D341Med (cell line): Measurements from ENCODE around the gene PTPRR.
"Not testable (repeated sequence)": the region's sequence is repeated elsewhere in the genome, so short reads cannot be mapped to it uniquely, and the experiment has no call there.

Source experiments
- DNase-seq: peaks from one replicate; pipeline ENCODE4 v3.0.0; 2012; ENCODE audit warnings: low spot score

Gene PTPRR

DNA sequence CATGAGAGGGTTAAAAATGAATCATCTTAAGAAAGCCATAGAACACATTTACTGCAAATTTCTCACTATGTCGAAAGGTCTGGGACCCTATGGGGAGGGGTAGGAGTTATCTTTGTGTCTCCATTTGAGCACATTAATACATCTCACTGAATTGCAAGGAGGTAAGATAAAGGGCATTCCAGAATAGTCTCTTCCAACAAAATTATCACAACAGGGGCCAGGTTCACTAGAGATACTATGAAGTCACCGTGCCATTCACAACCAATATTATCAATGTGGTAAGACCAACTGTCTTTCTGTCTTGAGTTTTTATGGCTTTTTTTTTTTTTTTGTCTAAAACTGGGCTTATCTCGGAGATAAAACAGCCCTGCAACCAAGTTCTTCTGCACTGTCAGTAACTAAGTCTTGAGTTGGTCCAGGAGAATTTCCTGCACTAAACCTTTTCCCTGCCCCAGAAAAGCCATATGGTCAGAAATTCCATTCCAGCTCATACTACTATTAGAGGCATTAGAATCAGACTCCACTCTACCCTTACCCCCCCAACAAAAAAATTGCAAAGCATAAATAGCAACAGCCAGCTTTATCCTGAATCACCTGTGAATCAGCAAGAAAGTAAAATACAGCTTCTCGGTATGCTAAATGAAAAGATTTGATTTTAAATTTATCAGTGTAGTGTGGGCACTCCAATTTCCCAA, 79.7 kb downstream of the PTPRR start:
- DNase-seq = no peak

GRCh38 chr12:70839544-70839943, 81.0 kb downstream of the PTPRR start:
- no peak for DNase-seq

DNA sequence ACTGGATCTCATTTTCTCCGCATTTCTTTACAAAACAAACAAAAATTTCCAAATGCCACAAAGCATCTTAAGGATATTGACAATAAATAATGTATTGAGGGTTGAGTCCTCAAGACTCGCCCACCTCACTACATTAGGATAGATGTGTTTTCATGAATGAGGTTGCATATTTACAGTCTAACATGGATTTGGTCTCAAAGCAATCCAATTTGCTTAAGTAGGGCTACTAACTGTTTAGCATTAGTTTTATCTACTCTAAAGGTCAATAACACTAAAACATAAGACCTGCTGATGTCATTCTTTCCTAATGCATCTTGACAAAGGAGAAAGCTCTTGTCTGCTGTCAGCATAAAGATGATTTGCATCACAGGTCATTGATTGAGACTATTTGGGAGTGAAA, 82.4 kb downstream of the PTPRR start:
- DNase-seq = no peak

- DNase-seq = no peak
Observed at GRCh38 chr12:70837026-70837425, 83.5 kb downstream of the PTPRR start.

- DNase-seq = no peak
Observed at GRCh38 chr12:70835948-70836347, 84.6 kb downstream of the PTPRR start.

DNA sequence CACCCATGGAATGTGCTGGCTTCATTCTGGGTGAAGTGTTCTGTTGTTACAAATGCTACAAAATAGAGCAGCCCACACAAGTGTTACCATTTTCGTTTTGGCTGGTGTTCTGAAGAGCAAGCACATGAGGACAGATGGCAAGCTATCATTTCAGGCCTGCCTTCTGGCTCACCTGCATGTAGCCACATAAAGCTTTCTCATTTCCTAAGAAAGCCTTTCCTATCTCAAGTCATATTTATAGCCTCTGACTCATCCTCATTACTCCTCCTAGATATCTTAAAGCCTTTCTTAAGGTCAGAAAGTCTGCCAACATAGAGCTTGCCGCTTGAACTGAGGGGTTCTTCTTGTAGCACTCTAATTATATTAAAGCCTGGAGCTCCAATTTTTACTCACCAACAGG, 89.0 kb downstream of the PTPRR start:
- DNase-seq = no peak

GRCh38 chr12:70830221-70831061, 90.1 kb downstream of the PTPRR start:
- DNase-seq = no peak

GRCh38 chr12:70829070-70829469, 91.5 kb downstream of the PTPRR start:
- DNase-seq = no peak

DNA sequence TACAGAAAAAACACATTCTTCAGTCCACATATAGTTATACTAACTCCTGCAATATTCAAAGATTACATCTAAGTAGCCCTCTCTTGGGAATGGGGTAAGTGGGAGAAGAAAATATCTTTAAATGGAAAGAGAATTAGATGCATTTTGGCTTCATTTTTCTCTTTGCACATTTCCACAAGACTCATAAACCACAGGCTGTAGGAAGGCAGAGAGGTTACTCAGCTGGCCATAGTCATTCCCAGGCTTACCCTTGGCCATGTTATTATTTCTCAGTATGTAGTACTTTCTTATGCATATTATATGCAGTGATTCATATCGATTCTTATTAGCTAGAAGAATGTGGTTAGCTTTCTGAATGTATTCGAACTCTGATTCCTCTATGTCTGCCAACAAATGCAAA, 92.2 kb downstream of the PTPRR start:
- no peak for DNase-seq

GRCh38 chr12:70826156-70826555, 94.4 kb downstream of the PTPRR start:
- no peak for DNase-seq

- no peak for DNase-seq
Observed at GRCh38 chr12:70824511-70824910, 96.0 kb downstream of the PTPRR start.

DNA sequence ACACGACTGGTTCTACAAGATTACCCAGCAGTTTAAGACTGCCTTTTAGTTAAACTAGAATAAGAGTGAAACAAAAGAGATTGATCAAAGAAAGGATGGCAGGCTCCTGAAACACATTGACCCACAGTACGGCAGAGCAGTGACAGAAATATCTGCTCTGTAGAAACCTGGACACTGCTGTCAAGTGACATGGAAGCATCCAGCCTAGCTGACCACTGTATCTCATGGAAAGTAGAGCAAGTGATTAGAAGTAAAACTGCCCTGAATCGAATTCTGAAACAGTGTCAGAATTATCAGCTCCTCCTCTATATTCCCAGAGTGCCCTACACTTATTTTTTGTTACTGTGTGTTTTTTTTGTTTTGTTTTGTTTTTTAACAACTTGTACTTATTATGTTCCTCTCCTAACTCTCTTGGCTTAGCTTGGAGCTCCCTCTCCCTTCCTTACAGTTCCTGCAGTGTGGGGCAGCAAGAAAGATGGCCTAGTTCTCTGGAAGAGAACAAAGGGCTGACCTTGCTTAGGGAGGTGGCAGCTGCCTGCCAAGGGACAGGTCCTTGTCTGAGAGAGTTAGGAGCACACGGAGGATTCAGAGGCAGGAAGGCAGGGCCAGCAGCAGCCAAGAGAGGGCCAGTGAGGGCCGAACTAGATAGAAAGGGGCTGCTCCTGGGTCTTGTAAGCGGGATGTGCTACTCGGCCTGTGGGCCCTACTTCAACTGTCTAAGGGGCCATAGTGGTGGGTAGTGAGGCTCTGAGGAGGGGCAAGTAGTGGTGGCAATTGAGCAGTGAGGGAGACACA, 97.2 kb downstream of the PTPRR start:
- no peak for DNase-seq

- DNase-seq = no peak
Observed at GRCh38 chr12:70822412-70822811, 98.1 kb downstream of the PTPRR start.

DNA sequence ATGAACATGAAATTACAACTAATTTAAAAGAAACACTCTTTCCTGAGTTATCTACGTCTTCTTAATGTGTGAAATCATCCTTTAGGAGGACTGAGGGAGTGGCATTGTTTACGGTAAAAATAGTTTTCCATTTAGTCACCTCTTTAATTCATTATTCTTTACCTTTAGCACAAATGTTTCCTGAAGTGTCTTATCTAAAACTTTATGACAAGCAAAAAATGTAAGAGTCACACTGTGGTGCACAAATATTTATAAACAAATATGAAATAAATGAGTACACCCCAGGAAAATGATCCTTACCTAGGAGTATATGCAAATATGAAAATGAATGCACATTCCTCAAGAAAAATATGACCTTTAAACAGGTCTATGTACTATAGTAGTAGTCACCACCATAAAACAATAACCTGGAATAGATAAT, 104.6 kb downstream of the PTPRR start:
- no peak for DNase-seq

GRCh38 chr12:70815056-70815455, 105.5 kb downstream of the PTPRR start:
- DNase-seq = no peak

- no peak for DNase-seq
Observed at GRCh38 chr12:70813559-70813958, 107.0 kb downstream of the PTPRR start.

DNA sequence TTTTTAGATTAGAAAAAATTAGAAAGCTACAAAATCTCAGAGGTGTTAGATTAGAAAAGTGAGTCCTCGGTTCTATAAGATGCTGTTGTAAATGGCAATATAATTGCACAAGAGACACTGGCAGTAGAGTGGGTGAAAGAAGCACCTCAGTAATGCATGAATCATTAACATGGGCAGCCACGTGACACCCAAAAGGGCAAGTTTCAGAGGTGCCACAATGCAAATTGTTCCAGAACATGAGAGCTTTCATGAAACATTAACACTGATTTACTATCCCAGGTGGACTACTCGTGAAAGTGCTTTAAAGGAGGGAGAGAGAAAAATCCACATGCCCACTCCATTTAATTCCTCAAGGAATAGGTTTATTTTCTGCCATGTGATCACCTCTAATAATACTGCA, 108.4 kb downstream of the PTPRR start:
- DNase-seq = no peak

DNA sequence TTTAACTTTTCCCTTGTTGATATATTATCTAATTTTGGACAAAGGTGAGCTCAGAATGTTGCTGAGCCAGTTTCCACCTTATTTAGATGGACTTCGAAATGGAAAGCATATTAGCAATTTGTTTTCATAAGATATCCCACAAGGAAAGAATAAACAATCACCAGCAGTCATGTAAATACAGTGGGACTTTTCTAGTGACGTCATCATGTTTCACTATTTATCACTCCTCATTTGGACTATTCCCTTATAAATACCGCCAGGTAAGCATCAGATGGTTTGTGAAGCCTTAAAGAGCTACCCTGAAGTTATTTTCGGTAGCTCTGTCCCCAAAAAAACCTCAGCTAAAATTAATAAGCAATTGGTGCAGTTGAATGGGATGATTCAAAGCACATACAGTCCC, 110.7 kb downstream of the PTPRR start:
- no peak for DNase-seq

DNA sequence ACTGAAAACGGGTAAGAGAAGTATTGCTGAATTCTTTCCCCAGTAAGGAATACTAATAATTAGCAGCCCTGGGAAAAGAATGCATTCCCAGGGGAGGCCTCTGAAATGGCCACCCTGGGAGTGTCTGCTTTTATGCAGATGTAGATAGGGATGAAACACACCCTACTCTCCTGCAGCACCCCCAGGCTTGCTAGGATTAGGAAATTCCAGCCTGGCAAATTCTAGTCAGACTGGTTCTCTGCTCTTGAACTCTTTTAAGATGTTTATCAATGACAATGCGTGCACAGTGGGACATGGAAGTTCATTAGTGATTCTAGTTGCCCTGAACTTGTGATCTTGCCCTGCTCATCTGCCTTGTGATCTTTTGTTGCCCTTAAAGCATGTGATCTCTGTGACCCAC, 112.5 kb downstream of the PTPRR start:
- not testable (repeated sequence) for DNase-seq

- no peak for DNase-seq
Observed at GRCh38 chr12:70806827-70807226, 113.7 kb downstream of the PTPRR start.

DNA sequence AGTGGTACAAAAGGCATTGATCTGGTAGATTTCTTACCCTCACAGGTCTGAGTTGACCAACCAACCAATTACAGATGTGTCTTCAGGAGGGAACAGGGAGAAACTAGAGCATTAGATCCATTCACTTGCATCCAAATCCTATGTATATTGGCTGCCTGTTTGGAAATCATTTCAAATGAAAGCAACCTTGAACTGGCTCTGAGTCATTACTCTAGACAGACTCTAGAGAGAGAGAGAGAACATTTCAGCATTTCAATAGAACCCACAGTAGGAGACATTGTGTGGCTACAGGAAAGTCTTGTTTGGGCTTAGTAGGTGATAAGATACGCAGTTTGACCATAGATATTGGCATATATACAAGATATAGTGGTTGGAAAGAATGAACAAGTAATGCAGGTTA, 114.5 kb downstream of the PTPRR start:
- no peak for DNase-seq

DNA sequence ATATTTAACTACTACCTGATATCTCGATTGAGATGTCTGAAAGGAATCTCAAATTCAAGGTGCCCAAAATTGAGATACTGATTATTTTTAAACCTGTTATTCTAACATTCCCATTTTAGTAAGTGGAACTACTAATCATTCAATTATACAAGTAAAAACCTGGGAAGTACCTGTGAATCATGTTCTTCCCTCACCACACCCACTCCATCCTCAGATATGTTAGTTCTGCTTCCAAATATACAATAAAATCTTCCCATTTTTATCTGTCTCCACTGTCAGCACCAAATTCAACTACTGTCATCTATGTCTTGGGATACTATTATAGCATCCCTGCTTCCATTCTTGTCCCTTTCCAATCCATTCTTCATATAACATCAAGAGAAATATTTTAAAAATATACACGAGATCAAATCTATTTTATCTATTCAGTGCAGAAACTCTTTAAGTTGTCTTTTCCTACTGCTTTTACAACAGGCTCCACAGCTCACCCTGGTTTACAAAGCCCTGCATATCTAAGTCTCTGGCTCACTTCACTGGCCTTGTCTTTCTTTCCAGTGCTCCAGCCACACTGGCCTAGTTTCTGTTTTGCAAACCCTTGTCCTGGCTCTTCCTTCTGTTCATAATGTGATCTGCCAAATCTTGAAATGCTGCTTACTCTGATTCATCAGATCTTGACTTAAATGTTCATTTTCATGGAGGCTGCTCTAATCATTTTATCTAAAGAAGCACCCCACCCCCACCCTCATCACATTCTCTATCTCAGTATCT, 122.3 kb downstream of the PTPRR start:
- no peak for DNase-seq
